ENCODE results near the gene KHDRBS2. TPM values are rescaled to one million over a fixed set of nuclear protein-coding genes. Genes with fewer than 3 reads are reported as not detected.

The KHDRBS2 gene
- total RNA-seq, 1 experiment from 2014 or later: 1.2 TPM

DNA sequence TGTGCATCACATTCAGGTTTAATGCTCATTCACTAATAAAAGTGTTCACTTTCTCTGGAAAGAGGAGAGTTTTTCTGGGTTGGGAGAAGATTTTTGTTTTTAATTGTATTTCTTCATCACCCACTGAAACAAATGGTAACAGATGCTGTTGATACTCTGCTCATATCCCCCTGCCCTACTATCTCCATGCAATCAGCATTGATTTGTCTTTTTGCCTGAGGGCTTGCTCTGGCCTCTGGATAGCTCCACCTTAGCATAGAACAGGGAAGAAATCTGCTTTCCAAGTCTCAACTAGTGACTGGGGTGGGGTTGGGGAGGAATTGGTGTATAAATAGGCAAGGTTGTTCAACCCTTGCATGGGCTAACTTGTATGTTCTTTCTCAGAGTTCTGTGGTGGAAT, 296.4 kb downstream of the KHDRBS2 start:
- no peaks in the 10 kb centered on the region; the same call in 1 of the 2 replicates for H3K27me3 Mint-ChIP-seq (ENCODE audit: low read depth)
- ChIA-PET POLR2A (no interaction called here), CTCF (no interaction called here)
- no peak overlapping the region for H3K4me3 Mint-ChIP-seq
- H3K27ac Mint-ChIP-seq: no peak overlapping the region
- ATAC-seq: no peak
- H3K36me3 Mint-ChIP-seq: peaks cover 4% of the 10 kb centered on the region; the same call in 1 of the 2 replicates
- DNase-seq (ENCODE audit: low spot score): no peak
- peaks cover 11% of the 10 kb centered on the region; the same call in 1 of the 2 replicates for H3K4me1 Mint-ChIP-seq
- H3K9me3 Mint-ChIP-seq: peaks cover 22% of the 10 kb centered on the region
- TF ChIP-seq, protein P1, sequence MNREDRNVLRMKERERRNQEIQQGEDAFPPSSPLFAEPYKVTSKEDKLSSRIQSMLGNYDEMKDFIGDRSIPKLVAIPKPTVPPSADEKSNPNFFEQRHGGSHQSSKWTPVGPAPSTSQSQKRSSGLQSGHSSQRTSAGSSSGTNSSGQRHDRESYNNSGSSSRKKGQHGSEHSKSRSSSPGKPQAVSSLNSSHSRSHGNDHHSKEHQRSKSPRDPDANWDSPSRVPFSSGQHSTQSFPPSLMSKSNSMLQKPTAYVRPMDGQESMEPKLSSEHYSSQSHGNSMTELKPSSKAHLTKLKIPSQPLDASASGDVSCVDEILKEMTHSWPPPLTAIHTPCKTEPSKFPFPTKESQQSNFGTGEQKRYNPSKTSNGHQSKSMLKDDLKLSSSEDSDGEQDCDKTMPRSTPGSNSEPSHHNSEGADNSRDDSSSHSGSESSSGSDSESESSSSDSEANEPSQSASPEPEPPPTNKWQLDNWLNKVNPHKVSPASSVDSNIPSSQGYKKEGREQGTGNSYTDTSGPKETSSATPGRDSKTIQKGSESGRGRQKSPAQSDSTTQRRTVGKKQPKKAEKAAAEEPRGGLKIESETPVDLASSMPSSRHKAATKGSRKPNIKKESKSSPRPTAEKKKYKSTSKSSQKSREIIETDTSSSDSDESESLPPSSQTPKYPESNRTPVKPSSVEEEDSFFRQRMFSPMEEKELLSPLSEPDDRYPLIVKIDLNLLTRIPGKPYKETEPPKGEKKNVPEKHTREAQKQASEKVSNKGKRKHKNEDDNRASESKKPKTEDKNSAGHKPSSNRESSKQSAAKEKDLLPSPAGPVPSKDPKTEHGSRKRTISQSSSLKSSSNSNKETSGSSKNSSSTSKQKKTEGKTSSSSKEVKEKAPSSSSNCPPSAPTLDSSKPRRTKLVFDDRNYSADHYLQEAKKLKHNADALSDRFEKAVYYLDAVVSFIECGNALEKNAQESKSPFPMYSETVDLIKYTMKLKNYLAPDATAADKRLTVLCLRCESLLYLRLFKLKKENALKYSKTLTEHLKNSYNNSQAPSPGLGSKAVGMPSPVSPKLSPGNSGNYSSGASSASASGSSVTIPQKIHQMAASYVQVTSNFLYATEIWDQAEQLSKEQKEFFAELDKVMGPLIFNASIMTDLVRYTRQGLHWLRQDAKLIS (CRISPR knock-in tag; IDR thresholded peaks at IDR 0.05; ENCODE audit: borderline replicate concordance): no peak
- TF ChIP-seq NFE2L1 (CRISPR knock-in tag; IDR thresholded peaks at IDR 0.05) (no peak), EMX1 (CRISPR knock-in tag; IDR thresholded peaks at IDR 0.05) (no peak), ZNF232 (CRISPR knock-in tag; IDR thresholded peaks at IDR 0.05) (no peak), TEAD1 (CRISPR knock-in tag; IDR thresholded peaks at IDR 0.05) (no peak), NFATC4 (CRISPR knock-in tag; IDR thresholded peaks at IDR 0.05) (no peak), CREB1 (CRISPR knock-in tag; IDR thresholded peaks at IDR 0.05) (no peak), NR2C2 (CRISPR knock-in tag; IDR thresholded peaks at IDR 0.05) (no peak), IRF2 (CRISPR knock-in tag; IDR thresholded peaks at IDR 0.05; ENCODE audit: borderline replicate concordance, low read depth) (no peak), ZNF138 (CRISPR knock-in tag; conservative IDR thresholded peaks at IDR 0.05) (no peak)
- TF ChIP-seq, protein P2, sequence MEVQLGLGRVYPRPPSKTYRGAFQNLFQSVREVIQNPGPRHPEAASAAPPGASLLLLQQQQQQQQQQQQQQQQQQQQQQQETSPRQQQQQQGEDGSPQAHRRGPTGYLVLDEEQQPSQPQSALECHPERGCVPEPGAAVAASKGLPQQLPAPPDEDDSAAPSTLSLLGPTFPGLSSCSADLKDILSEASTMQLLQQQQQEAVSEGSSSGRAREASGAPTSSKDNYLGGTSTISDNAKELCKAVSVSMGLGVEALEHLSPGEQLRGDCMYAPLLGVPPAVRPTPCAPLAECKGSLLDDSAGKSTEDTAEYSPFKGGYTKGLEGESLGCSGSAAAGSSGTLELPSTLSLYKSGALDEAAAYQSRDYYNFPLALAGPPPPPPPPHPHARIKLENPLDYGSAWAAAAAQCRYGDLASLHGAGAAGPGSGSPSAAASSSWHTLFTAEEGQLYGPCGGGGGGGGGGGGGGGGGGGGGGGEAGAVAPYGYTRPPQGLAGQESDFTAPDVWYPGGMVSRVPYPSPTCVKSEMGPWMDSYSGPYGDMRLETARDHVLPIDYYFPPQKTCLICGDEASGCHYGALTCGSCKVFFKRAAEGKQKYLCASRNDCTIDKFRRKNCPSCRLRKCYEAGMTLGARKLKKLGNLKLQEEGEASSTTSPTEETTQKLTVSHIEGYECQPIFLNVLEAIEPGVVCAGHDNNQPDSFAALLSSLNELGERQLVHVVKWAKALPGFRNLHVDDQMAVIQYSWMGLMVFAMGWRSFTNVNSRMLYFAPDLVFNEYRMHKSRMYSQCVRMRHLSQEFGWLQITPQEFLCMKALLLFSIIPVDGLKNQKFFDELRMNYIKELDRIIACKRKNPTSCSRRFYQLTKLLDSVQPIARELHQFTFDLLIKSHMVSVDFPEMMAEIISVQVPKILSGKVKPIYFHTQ (CRISPR knock-in tag; IDR thresholded peaks at IDR 0.05): no peak
- TF ChIP-seq, protein P3, sequence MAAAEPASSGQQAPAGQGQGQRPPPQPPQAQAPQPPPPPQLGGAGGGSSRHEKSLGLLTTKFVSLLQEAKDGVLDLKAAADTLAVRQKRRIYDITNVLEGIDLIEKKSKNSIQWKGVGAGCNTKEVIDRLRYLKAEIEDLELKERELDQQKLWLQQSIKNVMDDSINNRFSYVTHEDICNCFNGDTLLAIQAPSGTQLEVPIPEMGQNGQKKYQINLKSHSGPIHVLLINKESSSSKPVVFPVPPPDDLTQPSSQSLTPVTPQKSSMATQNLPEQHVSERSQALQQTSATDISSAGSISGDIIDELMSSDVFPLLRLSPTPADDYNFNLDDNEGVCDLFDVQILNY (CRISPR knock-in tag; IDR thresholded peaks at IDR 0.05): no peak
- TF ChIP-seq, protein P4, sequence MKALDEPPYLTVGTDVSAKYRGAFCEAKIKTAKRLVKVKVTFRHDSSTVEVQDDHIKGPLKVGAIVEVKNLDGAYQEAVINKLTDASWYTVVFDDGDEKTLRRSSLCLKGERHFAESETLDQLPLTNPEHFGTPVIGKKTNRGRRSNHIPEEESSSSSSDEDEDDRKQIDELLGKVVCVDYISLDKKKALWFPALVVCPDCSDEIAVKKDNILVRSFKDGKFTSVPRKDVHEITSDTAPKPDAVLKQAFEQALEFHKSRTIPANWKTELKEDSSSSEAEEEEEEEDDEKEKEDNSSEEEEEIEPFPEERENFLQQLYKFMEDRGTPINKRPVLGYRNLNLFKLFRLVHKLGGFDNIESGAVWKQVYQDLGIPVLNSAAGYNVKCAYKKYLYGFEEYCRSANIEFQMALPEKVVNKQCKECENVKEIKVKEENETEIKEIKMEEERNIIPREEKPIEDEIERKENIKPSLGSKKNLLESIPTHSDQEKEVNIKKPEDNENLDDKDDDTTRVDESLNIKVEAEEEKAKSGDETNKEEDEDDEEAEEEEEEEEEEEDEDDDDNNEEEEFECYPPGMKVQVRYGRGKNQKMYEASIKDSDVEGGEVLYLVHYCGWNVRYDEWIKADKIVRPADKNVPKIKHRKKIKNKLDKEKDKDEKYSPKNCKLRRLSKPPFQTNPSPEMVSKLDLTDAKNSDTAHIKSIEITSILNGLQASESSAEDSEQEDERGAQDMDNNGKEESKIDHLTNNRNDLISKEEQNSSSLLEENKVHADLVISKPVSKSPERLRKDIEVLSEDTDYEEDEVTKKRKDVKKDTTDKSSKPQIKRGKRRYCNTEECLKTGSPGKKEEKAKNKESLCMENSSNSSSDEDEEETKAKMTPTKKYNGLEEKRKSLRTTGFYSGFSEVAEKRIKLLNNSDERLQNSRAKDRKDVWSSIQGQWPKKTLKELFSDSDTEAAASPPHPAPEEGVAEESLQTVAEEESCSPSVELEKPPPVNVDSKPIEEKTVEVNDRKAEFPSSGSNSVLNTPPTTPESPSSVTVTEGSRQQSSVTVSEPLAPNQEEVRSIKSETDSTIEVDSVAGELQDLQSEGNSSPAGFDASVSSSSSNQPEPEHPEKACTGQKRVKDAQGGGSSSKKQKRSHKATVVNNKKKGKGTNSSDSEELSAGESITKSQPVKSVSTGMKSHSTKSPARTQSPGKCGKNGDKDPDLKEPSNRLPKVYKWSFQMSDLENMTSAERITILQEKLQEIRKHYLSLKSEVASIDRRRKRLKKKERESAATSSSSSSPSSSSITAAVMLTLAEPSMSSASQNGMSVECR (CRISPR knock-in tag; IDR thresholded peaks at IDR 0.05; ENCODE audit: borderline replicate concordance): no peak
- TF ChIP-seq, protein P5, sequence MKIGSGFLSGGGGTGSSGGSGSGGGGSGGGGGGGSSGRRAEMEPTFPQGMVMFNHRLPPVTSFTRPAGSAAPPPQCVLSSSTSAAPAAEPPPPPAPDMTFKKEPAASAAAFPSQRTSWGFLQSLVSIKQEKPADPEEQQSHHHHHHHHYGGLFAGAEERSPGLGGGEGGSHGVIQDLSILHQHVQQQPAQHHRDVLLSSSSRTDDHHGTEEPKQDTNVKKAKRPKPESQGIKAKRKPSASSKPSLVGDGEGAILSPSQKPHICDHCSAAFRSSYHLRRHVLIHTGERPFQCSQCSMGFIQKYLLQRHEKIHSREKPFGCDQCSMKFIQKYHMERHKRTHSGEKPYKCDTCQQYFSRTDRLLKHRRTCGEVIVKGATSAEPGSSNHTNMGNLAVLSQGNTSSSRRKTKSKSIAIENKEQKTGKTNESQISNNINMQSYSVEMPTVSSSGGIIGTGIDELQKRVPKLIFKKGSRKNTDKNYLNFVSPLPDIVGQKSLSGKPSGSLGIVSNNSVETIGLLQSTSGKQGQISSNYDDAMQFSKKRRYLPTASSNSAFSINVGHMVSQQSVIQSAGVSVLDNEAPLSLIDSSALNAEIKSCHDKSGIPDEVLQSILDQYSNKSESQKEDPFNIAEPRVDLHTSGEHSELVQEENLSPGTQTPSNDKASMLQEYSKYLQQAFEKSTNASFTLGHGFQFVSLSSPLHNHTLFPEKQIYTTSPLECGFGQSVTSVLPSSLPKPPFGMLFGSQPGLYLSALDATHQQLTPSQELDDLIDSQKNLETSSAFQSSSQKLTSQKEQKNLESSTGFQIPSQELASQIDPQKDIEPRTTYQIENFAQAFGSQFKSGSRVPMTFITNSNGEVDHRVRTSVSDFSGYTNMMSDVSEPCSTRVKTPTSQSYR (CRISPR knock-in tag; IDR thresholded peaks at IDR 0.05): no peak
